Stomach (tissue), 4 donors: ENCODE measurements around the gene SON.

ENCODE experiments used
- CTCF ChIP-seq, 7 experiments: fragments of 450-650 bp in 4 of 7; fragments of 200-600 bp in 3 of 7; sonication (generic) in 3 of 7; IDR thresholded peaks; one replicate each; pipeline ENCODE4 v1.5.1; 2016 to 2019; ENCODE audit warnings: antibody characterized with exemption in 7 of 7, control low read depth in 2 of 7, mild to moderate bottlenecking in 1 of 7
- POLR2A ChIP-seq, 4 donors: fragments of 450-650 bp; IDR thresholded peaks; one replicate each; pipeline ENCODE4 v1.6.1; 2016; ENCODE audit warnings: antibody characterized with exemption in 4 of 4, control low read depth in 2 of 4, mild to moderate bottlenecking in 1 of 4, moderate library complexity in 1 of 4

GRCh38 chr21:33510826-33511225 is 32.0 kb upstream of the SON start:
- TF ChIP-seq CTCF (IDR thresholded peaks at IDR 0.05) (no peak), POLR2A (IDR thresholded peaks at IDR 0.05) (no peak)
